ENCODE data around the gene KAT8.
A peak's percentile ranks its signal among the peaks of the same experiment; 100 is the strongest.

Gene KAT8

DNA sequence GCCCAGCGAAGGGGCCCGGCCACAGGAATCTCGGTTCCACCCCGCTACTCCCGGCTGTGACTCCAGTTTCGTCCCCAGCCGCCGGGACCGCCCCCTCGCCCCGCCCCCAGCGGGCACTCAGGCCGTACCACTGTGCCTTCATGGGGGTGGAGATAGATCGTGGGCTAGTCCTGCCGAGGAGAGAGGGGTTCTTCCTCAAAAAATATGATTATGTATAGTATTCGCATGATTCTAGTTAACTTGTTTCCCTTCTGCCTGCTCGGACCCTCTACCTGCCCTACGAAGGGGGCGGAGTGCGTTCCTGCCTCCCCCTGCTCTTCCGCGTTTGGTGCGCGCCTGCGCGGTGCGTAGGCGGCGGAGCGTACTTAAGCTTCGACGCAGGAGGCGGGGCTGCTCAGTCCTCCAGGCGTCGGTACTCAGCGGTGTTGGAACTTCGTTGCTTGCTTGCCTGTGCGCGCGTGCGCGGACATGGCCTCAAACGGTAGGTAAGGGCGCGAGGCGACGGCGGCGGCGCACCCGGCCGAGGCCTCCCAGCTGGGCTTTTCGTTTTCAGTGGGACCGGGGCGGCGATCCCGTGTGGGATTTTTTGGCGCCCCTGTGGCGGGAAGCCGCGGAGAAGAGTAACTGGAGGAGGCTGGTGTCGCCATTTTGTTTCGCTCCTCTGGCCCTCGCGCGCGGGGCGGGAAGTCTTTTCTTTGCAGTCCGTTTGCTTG, 62.4 kb downstream of the KAT8 start, which contains the start of gene FUS (continued):
- TF ChIP-seq ZNF221 (tag by site-specific recombination; IDR thresholded peaks at IDR 0.05; ENCODE audit: borderline replicate concordance) (no peak), EGR2 (tag by site-specific recombination; IDR thresholded peaks at IDR 0.05; ENCODE audit: low read depth) (peak; percentile 95), ZNF555 (tag by site-specific recombination; conservative IDR thresholded peaks at IDR 0.05) (no peak), ZNF24 (tag by site-specific recombination; IDR thresholded peaks at IDR 0.05) (no peak; the same call in 1 of the 2 replicates), ZNF16 (tag by site-specific recombination; IDR thresholded peaks at IDR 0.05; ENCODE audit: low read depth) (no peak), ZNF585B (tag by site-specific recombination; IDR thresholded peaks at IDR 0.05) (no peak), SP2 (tag by site-specific recombination; IDR thresholded peaks at IDR 0.05) (peak; percentile 85), GLI2 (tag by site-specific recombination; IDR thresholded peaks at IDR 0.05; ENCODE audit: borderline replicate concordance, low read depth) (no peak; the same call in 1 of the 2 replicates), ZNF354C (tag by site-specific recombination; IDR thresholded peaks at IDR 0.05; ENCODE audit: borderline replicate concordance, low read depth) (no peak), ZNF404 (tag by site-specific recombination; IDR thresholded peaks at IDR 0.05) (no peak), YY1 (tag by site-specific recombination; IDR thresholded peaks at IDR 0.05) (peak; percentile 94), ZNF830 (tag by site-specific recombination; IDR thresholded peaks at IDR 0.05; ENCODE audit: low read depth) (no peak), ZNF785 (tag by site-specific recombination; IDR thresholded peaks at IDR 0.05) (no peak; the same call in none of the 2 replicates), RBAK (tag by site-specific recombination; IDR thresholded peaks at IDR 0.05) (no peak), SCRT2 (tag by site-specific recombination; IDR thresholded peaks at IDR 0.05) (0 out of 2 replicates have a peak, but pooled peaks have one; percentile 27), ZNF596 (tag by site-specific recombination; IDR thresholded peaks at IDR 0.05) (no peak), ZNF175 (tag by site-specific recombination; IDR thresholded peaks at IDR 0.05) (no peak), ZNF571 (tag by site-specific recombination; IDR thresholded peaks at IDR 0.05) (no peak), IKZF3 (tag by site-specific recombination; IDR thresholded peaks at IDR 0.05) (peak; percentile 21), ZNF292 (tag by site-specific recombination; IDR thresholded peaks at IDR 0.05; ENCODE audit: borderline replicate concordance, low read depth) (no peak), ZNF48 (tag by site-specific recombination; IDR thresholded peaks at IDR 0.05) (no peak), ZNF426 (tag by site-specific recombination; IDR thresholded peaks at IDR 0.05) (no peak), ZBTB21 (tag by site-specific recombination; IDR thresholded peaks at IDR 0.05) (peak; percentile 21), ZNF768 (tag by site-specific recombination; IDR thresholded peaks at IDR 0.05) (peak; percentile 48; the same call in 1 of the 2 replicates), OSR2 (tag by site-specific recombination; IDR thresholded peaks at IDR 0.05) (no peak), ZNF133 (tag by site-specific recombination; IDR thresholded peaks at IDR 0.05) (no peak), TCF7L2 (IDR thresholded peaks at IDR 0.05; ENCODE audit: borderline replicate concordance, low read depth, low read length) (no peak), GFI1B (tag by site-specific recombination; IDR thresholded peaks at IDR 0.05) (peak; percentile 32; the same call in 1 of the 2 replicates), ZFHX2 (tag by site-specific recombination; conservative IDR thresholded peaks at IDR 0.05) (peak; percentile 98)
- TF ChIP-seq, protein P1, sequence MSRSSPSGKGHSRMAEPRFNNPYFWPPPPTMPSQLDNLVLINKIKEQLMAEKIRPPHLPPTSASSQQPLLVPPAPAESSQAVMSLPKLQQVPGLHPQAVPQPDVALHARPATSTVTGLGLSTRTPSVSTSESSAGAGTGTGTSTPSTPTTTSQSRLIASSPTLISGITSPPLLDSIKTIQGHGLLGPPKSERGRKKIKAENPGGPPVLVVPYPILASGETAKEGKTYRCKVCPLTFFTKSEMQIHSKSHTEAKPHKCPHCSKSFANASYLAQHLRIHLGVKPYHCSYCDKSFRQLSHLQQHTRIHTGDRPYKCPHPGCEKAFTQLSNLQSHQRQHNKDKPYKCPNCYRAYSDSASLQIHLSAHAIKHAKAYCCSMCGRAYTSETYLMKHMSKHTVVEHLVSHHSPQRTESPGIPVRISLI (tag by site-specific recombination; IDR thresholded peaks at IDR 0.05): no peak
- TF ChIP-seq, protein P2, sequence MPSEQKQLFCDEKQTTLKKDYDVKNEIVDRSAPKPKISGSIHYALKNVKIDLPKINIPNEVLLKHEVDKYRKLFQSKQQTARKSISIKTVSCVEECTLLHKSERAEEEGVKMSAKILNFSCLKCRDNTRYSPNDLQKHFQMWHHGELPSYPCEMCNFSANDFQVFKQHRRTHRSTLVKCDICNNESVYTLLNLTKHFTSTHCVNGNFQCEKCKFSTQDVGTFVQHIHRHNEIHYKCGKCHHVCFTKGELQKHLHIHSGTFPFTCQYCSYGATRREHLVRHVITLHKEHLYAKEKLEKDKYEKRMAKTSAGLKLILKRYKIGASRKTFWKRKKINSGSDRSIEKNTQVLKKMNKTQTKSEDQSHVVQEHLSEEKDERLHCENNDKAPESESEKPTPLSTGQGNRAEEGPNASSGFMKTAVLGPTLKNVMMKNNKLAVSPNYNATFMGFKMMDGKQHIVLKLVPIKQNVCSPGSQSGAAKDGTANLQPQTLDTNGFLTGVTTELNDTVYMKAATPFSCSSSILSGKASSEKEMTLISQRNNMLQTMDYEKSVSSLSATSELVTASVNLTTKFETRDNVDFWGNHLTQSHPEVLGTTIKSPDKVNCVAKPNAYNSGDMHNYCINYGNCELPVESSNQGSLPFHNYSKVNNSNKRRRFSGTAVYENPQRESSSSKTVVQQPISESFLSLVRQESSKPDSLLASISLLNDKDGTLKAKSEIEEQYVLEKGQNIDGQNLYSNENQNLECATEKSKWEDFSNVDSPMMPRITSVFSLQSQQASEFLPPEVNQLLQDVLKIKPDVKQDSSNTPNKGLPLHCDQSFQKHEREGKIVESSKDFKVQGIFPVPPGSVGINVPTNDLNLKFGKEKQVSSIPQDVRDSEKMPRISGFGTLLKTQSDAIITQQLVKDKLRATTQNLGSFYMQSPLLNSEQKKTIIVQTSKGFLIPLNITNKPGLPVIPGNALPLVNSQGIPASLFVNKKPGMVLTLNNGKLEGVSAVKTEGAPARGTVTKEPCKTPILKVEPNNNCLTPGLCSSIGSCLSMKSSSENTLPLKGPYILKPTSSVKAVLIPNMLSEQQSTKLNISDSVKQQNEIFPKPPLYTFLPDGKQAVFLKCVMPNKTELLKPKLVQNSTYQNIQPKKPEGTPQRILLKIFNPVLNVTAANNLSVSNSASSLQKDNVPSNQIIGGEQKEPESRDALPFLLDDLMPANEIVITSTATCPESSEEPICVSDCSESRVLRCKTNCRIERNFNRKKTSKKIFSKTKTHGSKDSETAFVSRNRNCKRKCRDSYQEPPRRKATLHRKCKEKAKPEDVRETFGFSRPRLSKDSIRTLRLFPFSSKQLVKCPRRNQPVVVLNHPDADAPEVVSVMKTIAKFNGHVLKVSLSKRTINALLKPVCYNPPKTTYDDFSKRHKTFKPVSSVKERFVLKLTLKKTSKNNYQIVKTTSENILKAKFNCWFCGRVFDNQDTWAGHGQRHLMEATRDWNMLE (tag by site-specific recombination; conservative IDR thresholded peaks at IDR 0.05; ENCODE audit: low read depth): no peak
- TF ChIP-seq, protein P3, sequence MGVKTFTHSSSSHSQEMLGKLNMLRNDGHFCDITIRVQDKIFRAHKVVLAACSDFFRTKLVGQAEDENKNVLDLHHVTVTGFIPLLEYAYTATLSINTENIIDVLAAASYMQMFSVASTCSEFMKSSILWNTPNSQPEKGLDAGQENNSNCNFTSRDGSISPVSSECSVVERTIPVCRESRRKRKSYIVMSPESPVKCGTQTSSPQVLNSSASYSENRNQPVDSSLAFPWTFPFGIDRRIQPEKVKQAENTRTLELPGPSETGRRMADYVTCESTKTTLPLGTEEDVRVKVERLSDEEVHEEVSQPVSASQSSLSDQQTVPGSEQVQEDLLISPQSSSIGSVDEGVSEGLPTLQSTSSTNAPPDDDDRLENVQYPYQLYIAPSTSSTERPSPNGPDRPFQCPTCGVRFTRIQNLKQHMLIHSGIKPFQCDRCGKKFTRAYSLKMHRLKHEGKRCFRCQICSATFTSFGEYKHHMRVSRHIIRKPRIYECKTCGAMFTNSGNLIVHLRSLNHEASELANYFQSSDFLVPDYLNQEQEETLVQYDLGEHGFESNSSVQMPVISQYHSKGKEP (tag by site-specific recombination; IDR thresholded peaks at IDR 0.05): no peak
- TF ChIP-seq, protein P4, sequence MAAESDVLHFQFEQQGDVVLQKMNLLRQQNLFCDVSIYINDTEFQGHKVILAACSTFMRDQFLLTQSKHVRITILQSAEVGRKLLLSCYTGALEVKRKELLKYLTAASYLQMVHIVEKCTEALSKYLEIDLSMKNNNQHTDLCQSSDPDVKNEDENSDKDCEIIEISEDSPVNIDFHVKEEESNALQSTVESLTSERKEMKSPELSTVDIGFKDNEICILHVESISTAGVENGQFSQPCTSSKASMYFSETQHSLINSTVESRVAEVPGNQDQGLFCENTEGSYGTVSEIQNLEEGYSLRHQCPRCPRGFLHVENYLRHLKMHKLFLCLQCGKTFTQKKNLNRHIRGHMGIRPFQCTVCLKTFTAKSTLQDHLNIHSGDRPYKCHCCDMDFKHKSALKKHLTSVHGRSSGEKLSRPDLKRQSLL (tag by site-specific recombination; IDR thresholded peaks at IDR 0.05): no peak

All from HEK293 (cell line).